SH-SY5Y (cell line): ENCODE data around the gene CTDP1.

Experiments
- GATA2 ChIP-seq: IDR thresholded peaks from 2 replicates; pipeline ENCODE4 v1.6.1; 2011; ENCODE audit warnings: mild to moderate bottlenecking, low read depth, low read length
- GATA3 ChIP-seq: IDR thresholded peaks from 2 replicates; pipeline ENCODE4 v1.6.1; 2011; ENCODE audit warnings: low read depth, mild to moderate bottlenecking, low read length, moderate library complexity

DNA sequence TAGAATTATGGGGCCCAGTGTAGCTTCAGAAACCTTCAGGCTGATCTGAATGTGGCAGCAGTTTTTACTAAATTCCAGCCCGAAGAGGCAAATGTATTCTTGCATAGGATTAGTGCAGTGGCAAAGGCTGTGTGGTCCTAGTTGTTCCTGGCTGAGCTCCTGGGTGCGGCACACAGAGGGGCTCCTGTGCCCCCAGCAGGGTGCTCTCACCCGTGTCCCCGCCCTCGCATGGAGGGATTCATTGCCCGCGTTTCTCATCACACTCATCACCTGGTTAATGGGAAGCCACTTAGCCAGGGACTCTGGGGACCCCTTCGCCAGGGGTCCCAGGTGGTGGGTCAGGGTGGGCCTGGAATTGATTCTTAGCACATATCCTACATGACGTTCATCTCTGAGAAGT, 122.0 kb downstream of the CTDP1 start:
- TF ChIP-seq GATA2 (no peak), GATA3 (no peak)
